Erythroblast (primary cell): Measurements from ENCODE around the gene SMTNL2.

ENCODE experiments used
- GATA1 ChIP-seq: IDR thresholded peaks from 2 replicates; pipeline ENCODE4 v1.6.1; 2011; ENCODE audit warnings: low read depth, mild to moderate bottlenecking, control low read depth, low read length, moderate library complexity
- POLR2A ChIP-seq: IDR thresholded peaks from 2 replicates; pipeline ENCODE4 v1.6.1; 2011; ENCODE audit warnings: mild to moderate bottlenecking, low read length

DNA sequence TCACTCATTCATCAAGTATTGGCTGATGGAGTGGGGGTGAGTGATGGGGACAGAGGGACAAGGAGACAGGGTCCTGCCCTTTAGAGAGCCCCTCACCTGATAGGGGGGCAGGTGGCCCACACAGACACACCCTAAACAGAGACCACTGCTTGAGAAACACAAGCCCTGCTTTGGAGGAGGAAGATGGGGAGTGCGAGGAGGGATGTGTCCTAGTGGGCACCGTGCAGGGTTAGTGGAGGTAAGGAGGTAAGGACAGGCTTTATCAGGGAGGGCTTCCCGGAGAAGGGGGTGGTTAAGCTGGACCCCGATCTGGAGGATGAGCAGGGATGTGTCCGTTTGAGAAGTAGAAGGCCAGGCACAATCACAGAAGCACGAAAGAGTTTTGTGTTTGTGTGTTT is 8.2 kb upstream of the SMTNL2 start:
- TF ChIP-seq POLR2A, result no peak
- TF ChIP-seq GATA1, result no peak
